T follicular helper cell (primary cell): ENCODE data around the gene HOXA9.

Experiments used
- DNase-seq: peaks from one replicate; pipeline ENCODE4 v3.0.0-alpha.2; 2020; ENCODE audit warnings: low read depth

HOXA9 gene

GRCh38 chr7:27176962-27177794 is 11.8 kb upstream of the HOXA9 start:
- no peak for DNase-seq

GRCh38 chr7:27176524-27176845 is 11.1 kb upstream of the HOXA9 start:
- DNase-seq = no peak

GRCh38 chr7:27175626-27176523 is 10.5 kb upstream of the HOXA9 start:
- DNase-seq = no peak

- no peak for DNase-seq
These were observed 9.7 kb upstream of the HOXA9 start for GRCh38 chr7:27174874-27175625.

- DNase-seq = no peak
These were observed 8.9 kb upstream of the HOXA9 start, which contains the start of gene HOXA10 for GRCh38 chr7:27173956-27174873. HOXA10 (minus strand) TSS chr7:27174320; CDS start chr7:27174306, 14 bp downstream.

- DNase-seq = no peak
These were observed 8.2 kb upstream of the HOXA9 start for GRCh38 chr7:27173511-27173955.

- no peak for DNase-seq
These were observed 7.6 kb upstream of the HOXA9 start for GRCh38 chr7:27172823-27173510.

GRCh38 chr7:27172315-27172774 is 7.0 kb upstream of the HOXA9 start:
- DNase-seq = no peak

- DNase-seq = no peak
These were observed 6.4 kb upstream of the HOXA9 start for GRCh38 chr7:27171637-27172314.

GRCh38 chr7:27171325-27171636 is 5.9 kb upstream of the HOXA9 start:
- no peak for DNase-seq

GRCh38 chr7:27170426-27171324 is 5.3 kb upstream of the HOXA9 start:
- no peak for DNase-seq

GRCh38 chr7:27169658-27170425 is 4.5 kb upstream of the HOXA9 start:
- no peak for DNase-seq

GRCh38 chr7:27168265-27168947 is 3.1 kb upstream of the HOXA9 start:
- no peak for DNase-seq

- DNase-seq = no peak
These were observed 2.6 kb upstream of the HOXA9 start for GRCh38 chr7:27167916-27168264.

- DNase-seq = no peak
These were observed 1.5 kb upstream of the HOXA9 start for GRCh38 chr7:27166531-27167505.

- no peak for DNase-seq
These were observed 726 bp upstream of the HOXA9 start for GRCh38 chr7:27165996-27166530.
